Measurements from ENCODE around the gene SRPRB.
A peak's percentile ranks its signal among the peaks of the same experiment; 100 is the strongest.

The SRPRB gene

DNA sequence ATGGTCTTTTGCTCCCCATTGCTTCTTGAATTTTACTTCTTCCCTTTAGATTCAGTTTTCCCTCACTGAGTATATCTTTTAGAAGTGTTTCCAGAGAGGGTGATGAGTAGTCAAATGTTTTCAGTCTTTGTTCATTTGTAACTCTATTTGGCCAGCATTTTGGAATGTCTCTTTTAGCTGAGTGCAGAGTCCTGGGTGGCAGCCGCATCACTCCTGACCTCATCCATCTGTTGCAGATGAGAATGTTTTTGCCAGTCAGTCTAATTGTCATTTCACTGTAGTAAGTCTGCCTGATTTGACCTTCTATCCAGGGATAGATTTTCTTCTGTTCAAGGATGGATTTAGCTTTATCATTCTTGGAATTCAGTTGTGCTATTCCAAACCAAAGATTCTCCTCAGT is 7.3 kb downstream of the SRPRB start:
- H3K27ac ChIP-seq, result no peak overlapping the region
- ChIA-PET CTCF (interaction anchor here (0.6 kb wide), 2 partner anchors 77 to 1131 kb away, joined by 3 read pairs; no protein-coding TSS in a partner anchor), POLR2A (ENCODE audit: low non-redundant PET) (no interaction called here)
- DNase-seq (ENCODE audit: low spot score), result no peak
- TF ChIP-seq, protein P1, sequence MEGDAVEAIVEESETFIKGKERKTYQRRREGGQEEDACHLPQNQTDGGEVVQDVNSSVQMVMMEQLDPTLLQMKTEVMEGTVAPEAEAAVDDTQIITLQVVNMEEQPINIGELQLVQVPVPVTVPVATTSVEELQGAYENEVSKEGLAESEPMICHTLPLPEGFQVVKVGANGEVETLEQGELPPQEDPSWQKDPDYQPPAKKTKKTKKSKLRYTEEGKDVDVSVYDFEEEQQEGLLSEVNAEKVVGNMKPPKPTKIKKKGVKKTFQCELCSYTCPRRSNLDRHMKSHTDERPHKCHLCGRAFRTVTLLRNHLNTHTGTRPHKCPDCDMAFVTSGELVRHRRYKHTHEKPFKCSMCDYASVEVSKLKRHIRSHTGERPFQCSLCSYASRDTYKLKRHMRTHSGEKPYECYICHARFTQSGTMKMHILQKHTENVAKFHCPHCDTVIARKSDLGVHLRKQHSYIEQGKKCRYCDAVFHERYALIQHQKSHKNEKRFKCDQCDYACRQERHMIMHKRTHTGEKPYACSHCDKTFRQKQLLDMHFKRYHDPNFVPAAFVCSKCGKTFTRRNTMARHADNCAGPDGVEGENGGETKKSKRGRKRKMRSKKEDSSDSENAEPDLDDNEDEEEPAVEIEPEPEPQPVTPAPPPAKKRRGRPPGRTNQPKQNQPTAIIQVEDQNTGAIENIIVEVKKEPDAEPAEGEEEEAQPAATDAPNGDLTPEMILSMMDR (conservative IDR thresholded peaks at IDR 0.05; ENCODE audit: low read depth), result no peak

DNA sequence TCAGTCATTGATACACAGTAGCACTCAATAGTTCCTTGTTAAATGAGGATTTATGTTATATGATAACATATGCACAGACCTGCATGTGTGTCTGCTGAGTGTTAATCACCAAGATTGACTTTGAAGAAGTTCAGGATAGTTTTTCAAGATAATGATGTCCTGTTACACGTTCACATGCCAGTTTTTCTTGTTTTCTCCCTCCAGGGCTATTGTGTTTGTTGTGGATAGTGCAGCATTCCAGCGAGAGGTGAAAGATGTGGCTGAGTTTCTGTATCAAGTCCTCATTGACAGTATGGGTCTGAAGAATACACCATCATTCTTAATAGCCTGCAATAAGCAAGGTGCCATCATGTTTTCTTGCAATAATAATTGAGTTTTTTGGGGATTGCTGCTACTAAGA is 9.8 kb downstream of the SRPRB start:
- POLR2A ChIA-PET (ENCODE audit: low non-redundant PET), result no interaction called here
- CTCF ChIA-PET, result no interaction called here
- no peak overlapping the region for H3K27ac ChIP-seq
- DNase-seq (ENCODE audit: low spot score), result no peak
- TF ChIP-seq, protein P1 (conservative IDR thresholded peaks at IDR 0.05; ENCODE audit: low read depth), result no peak

DNA sequence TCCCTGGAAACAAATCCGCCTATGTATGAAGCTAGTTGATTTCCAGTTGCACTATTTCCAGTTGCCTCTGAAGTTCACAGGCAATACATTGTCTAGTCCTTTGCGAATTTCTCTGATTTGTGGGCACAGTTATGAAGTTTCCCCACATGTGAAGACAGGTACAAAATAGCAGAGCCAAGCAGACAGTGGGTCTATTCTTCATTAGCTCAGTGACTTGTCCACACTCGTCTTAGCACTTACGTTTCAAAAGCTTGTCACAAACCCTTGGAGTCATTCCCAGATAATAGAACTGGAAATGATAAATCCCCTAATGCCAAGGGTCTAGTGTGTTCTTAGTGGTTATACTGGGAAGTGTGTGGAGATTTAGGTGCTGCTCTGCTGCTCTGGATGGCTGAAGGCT is 14.5 kb downstream of the SRPRB start:
- POLR2A ChIA-PET (ENCODE audit: low non-redundant PET), result no interaction called here
- TF ChIP-seq, protein P1 (conservative IDR thresholded peaks at IDR 0.05; ENCODE audit: low read depth), result no peak
- DNase-seq (ENCODE audit: low spot score), result peak; percentile 11
- CTCF ChIA-PET, result interaction anchor here (0.6 kb wide), 1 partner anchor 24 kb away, joined by 4 read pairs; no protein-coding TSS in a partner anchor
- H3K27ac ChIP-seq, result no peak overlapping the region

DNA sequence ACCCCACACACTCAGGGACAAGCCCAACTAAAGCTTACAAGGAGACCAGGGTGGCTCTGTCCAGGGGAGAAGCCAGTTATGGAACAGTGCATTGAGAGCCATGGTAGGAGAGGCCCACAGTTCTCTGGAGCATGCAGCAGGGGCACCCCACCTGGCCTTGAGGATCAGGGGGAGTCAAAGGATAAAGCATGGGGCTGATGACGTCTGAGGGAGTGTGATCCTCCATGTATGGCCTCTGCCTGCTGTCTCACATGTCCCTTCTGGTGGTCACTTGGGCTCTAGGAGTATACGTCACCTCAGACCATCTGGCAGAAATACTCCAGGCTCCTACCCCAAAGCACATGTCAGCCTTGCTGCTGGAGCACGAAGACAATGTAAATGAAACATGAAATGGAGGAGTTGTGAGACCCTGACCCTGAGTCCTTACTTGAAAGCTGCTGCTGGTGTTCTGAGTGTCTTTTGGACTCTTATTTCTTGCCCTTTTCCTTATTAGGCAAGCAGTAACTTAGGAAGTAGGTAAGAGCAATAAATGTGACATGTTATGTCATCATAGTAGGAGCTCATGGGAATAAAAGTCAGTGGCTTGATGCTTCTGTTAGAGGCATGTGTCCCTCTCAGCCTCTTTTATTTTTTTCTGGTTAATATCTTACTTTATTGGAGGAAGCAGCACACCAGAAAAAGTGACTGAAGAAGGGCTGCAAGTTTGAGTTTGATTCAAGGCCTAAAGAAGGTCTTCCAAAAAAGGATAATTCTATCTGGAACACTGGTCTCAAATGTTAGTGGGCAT is 15.5 kb downstream of the SRPRB start:
- TF ChIP-seq, protein P1 (conservative IDR thresholded peaks at IDR 0.05; ENCODE audit: low read depth), result no peak
- ChIA-PET POLR2A (ENCODE audit: low non-redundant PET) (no interaction called here), CTCF (no interaction called here)
- DNase-seq (ENCODE audit: low spot score), result no peak
- H3K27ac ChIP-seq, result peak overlapping the region; percentile 47

DNA sequence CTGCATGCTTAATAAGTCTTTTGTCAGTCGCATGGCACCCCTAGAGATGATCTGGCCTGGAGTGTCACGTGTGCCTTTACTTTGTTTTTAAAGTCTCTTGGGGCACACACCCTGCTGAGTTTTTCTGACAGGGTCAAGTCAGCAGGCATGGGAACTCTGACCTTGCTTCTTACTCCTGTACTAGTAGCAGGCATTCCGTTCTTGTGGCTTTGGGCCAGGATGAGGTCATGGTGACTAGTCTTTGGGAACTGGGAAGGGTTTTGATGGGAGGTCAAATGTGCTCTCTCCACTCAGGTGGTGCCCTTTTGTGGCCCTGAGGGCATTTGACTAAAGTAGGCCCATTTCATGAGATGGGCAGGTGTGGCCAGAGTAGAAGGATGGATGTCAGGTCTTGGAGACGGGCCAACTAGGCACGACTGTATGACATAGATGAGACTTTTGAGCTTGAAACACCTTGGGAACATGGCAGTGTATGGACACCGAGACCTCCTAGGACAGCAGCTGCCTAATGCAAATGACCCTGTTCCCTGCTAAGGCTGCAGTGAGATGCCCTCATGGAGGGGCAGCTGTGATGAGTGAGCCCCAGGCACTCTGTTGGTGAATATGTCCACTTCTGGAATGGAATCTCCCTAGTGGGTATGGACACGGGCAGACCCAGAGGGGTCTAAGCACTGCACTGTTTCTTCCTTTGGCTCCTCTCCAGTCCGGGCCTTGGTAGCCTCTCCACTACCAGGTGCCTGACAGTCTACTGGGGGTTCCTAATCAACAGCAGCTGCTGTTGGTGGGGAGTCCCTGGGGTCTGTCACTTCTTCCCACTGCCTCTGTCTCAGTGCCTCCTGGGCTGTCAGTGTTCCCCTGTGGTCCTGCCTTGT is 16.4 kb downstream of the SRPRB start:
- TF ChIP-seq, protein P1 (conservative IDR thresholded peaks at IDR 0.05; ENCODE audit: low read depth), result peak; percentile 51
- no peak overlapping the region for H3K27ac ChIP-seq
- ChIA-PET CTCF (interaction anchor here (0.6 to 0.7 kb wide), 3 partner anchors 160 to 1153 kb away, joined by 3 to 5 read pairs (median 3); partner anchors contain the start of gene TOPBP1), POLR2A (ENCODE audit: low non-redundant PET) (no interaction called here)
- DNase-seq (ENCODE audit: low spot score), result peak; percentile 87

DNA sequence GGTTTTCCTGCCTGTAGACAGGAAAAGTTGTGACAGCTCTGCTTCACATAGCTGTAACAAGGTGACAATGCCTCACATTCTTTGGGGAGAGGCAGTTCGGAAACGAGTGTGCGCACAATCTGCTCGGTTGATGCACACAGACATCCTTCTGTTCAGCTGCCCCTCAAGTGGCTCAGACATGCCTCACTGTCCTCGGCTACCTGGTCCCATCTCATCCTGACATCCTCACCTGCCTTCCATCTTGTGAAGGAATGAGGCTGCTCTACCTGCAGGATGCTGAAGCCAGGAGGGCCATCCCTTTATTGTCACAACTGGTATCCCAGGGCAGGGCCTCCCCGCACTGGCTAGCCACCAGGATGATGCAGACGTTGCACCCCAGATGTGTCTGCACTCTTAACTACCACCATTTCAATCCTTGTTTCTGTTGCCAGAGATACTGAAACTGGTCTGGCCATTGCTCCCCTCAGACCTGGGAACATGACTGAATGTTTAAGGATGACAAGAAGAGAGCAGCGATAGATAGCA is 19.4 kb downstream of the SRPRB start:
- no peak overlapping the region for H3K27ac ChIP-seq
- DNase-seq (ENCODE audit: low spot score), result no peak
- ChIA-PET POLR2A (ENCODE audit: low non-redundant PET) (no interaction called here), CTCF (no interaction called here)
- TF ChIP-seq, protein P1 (conservative IDR thresholded peaks at IDR 0.05; ENCODE audit: low read depth), result no peak
